A549 treated with AZD2906 at 1 μM for 4 hours (cell line): ENCODE measurements around the gene ZNF880. TPM values are rescaled to one million over a fixed set of nuclear protein-coding genes. Genes with fewer than 3 reads are reported as not detected.

Experiments used
- total RNA-seq: library from RNA; stranded (reverse); fragments of 200-300 nt; extraction: Qiagen RNA extraction; gene quantifications from 5 replicates; pipeline ENCODE4 v1.2.3, GENCODE V29; 2022

ZNF880 gene
- 0.63 to 1.5 TPM (median 0.81 TPM) in 5 replicates for total RNA-seq

DNA sequence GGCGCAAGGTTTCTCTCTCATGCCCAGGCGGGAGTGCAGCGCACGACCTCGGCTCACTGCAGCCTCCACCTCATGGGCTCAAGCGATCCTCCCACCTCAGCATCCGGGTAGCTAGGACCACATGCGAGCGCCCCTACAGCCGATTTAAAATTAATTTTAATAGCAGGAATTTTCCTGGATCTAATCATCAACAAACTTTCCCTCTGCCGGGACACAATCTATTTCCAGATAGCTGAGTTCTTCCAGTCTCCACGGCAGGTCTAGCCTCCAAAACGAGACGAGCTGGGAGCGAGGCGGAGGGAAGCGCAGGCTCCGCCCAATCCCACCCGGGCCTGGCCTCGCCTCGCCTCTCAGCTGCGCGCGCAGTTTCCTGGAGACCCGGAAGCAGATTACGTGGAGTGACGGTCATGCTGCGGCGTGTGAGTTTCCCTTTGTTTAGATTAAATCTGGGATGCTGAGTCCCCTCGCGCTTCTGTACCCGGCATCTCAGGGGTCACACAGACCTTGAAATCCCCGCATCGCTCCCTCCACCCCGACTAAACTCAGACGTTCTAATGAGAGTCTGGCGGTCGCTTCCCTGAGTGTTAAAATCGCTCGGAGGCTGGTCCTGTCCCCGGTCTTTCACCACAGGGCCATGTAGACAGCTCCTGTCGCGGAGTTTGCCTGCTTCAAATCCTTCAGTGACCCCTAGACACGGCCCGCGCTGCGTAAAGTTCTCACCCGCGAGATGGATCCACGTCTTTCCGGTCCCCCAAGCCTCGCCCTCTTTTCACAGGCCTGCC, at the start of gene ZNF880:
Gene ZNF880, plus strand, starts transcription at position 365 of the 782 bp plus-strand sequence. Its CDS starts 43 bp downstream, at position 408.

GRCh38 chr19:52336117-52336790, 33.5 kb upstream of the ZNF880 start, which contains the start of gene ZNF610:
Gene ZNF610 (plus strand): TSS chr19:52336243. CDS start chr19:52349173, 12,930 bp downstream.

DNA sequence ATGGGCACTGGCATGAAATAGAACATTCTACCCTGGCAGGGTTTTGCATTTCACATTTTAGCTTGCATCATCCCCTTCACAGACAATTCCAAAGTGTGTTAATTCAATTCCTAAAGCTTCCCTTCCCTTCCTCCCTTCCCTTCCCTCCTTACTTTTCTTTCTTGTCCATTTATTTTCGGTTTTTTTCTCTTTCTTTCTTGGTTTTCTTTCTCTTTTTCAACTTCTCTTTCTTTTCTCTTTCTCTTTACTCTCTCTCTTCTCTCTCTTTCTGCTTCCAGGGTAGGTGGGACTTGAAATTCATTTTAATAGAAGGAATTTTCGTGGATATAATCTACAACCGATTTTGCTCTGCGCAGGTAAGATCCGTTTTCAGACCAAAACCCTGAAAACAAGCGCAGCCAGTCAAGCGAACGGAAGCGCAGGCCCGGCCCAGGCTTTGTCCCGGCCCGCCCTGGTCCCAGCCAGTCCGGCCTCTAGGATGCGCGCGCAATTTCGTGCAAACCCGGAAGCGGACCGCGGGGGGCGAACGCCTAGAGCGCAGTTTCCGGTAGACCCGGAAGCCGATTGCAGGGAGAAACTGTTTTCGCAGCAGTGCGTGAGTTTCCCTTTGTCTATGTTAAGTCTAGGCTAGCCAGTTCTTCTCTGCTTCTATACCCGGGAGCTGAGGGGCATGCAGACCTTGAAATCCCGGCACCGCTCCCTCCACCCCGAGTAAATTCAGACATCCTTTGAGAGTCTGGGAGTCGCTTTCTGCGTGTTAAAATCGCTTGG, 27.8 kb downstream of the ZNF880 start, which contains the start of gene ZNF528:
Gene ZNF528, plus strand, starts transcription at position 540 of the 771 bp plus-strand sequence. CDS start 4,165 bp downstream, outside the sequence.

GRCh38 chr19:52428937-52429336, 59.2 kb downstream of the ZNF880 start, which contains the start of gene ZNF534:
Gene ZNF534 (plus strand): TSS chr19:52429148. CDS start chr19:52431475, 2,327 bp downstream.

Other genes with a start within 250 kb of the ZNF880 start
- 0.41 to 1.1 TPM (median 0.82 TPM) in 5 replicates for gene ZNF616, start 230.0 kb upstream of the ZNF880 start, total RNA-seq
- 0.42 to 1.1 TPM (median 0.76 TPM) in 5 replicates for gene ZNF836, start 198.3 kb upstream of the ZNF880 start, total RNA-seq
- 184 to 318 TPM (median 309 TPM) in 5 replicates for gene PPP2R1A, start 179.9 kb upstream of the ZNF880 start, total RNA-seq
- gene ZNF766, start 100.3 kb upstream of the ZNF880 start, total RNA-seq = 6.6 to 11.2 TPM (median 8.3 TPM) in 5 replicates
- 6.1 to 17.9 TPM (median 16.3 TPM) in 5 replicates for gene ZNF480, start 72.8 kb upstream of the ZNF880 start, total RNA-seq
- gene ZNF610, start 33.7 kb upstream of the ZNF880 start, total RNA-seq = not detected in 5 replicates
- 0.24 to 0.27 TPM in 2 of 5 replicates, not detected in the others for gene ZNF528, start 27.9 kb downstream of the ZNF880 start, total RNA-seq
- not detected in 5 replicates for gene ZNF534, start 59.2 kb downstream of the ZNF880 start, total RNA-seq
- not detected in 5 replicates for gene ZNF578, start 83.6 kb downstream of the ZNF880 start, total RNA-seq
- 0.04 to 0.11 TPM (median 0.10 TPM) in 5 replicates for gene ZNF808, start 157.7 kb downstream of the ZNF880 start, total RNA-seq
- gene ZNF701, start 200.4 kb downstream of the ZNF880 start, total RNA-seq = 0.09 to 0.29 TPM (median 0.26 TPM) in 5 replicates